Inferior parietal cortex (tissue), 1 donor: ENCODE data around the gene RSPO4.

Experiments
- DNase-seq: peaks from one replicate; pipeline ENCODE4 v3.0.0-alpha.2; 2016; ENCODE audit errors: extremely low spot score

RSPO4 gene

DNA sequence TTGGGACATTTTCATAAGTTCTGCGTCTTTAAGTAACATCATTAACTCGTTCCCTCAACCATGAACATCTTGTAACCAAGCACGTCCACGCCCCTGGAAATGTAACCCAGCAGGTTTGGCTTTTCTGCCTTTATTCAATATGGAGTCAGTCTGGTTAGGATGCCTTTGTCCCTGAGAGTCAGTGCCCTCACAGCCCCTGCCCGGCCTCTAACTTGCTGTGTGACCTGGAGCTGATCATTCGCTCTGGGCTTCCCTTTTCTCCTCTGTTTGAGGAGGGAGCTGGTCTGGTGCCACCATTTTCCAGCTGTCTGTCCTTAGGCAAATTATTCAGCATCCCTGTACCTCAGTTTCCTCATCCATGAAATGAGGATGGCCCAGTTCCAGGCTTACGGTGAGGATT, 59.5 kb downstream of the RSPO4 start:
- no peak for DNase-seq

DNA sequence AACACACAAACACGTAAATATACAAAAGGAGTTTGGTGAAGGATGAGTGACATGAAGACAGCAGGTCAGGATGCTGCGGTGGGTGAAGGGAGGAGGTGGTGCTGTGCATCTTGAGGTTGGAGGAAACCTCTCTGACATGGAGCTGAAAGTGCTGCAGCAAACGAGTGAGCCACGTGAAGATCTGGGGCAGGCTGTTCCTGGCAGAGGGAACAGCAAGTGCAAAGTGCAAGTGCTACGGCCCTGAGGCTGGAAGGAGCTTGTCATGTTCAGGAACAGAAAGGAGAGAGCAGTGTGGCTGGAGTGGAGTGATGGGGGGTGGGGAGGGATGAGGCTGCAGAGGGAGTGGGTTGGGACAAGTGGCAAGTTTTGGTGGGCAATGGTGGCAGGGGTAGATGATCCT, 61.2 kb downstream of the RSPO4 start:
- DNase-seq, result no peak

GRCh38 chr20:939606-940005, 62.5 kb downstream of the RSPO4 start:
- no peak for DNase-seq

GRCh38 chr20:934186-934840, 67.8 kb downstream of the RSPO4 start:
- no peak for DNase-seq

GRCh38 chr20:933029-933428, 69.1 kb downstream of the RSPO4 start:
- no peak for DNase-seq

DNA sequence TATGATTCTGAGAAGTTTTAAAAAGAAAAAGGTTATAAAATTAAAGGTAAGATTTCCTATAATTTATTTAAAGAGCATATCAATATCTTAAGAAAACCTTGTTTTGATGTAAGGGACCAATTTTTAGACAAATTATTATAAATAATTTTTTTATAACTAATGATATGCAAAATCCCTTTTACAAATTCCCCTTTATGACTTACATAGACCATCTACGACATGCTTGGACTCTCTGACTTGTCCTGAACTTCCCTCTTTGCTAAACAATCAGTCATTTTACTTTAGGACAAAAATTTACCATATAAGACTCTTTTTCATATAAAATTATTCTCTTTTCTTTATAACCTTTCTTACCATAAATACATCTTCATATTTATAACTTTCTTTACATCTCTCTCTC, 70.7 kb downstream of the RSPO4 start:
- DNase-seq, result no peak

- DNase-seq, result no peak
Observed at GRCh38 chr20:926670-927069, 75.4 kb downstream of the RSPO4 start.

DNA sequence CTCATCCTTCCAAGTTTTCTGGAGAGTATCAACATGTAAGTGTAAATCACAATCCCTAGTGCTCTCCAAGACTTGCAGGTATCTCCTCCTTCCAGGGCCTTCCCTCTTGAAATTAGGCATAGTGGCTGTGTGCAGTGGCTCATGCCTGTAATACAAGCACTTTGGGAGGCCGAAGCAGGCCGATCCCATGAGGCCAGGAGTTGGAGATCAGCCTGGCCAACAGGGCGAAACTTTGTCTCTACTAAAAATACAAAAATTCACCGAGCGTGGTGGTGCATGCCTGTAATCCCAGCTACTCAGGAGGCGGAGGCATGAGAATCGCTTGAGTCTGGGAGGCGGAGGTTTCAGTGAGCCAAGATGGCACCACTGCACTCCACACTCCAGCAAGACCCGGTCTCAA, 76.6 kb downstream of the RSPO4 start:
- DNase-seq, result no peak

DNA sequence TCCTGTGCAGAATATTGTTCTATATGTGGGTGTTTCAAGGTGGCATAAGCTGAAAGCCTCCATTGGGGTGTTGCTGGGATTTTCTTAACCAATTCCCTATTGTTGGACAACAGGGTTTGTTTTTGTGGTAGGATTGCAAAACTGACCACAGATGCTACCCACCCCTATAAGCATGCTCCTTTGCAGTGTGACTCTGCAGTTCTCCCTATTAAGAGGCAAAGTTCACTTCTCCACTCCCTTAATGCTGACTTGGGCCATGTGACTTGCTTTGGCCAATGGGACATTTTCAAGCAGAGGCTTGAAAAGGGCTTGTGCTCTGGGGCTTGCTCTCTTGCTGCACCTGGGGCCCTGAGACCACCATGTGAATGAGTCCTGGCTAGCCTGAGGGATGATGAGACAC, 77.5 kb downstream of the RSPO4 start:
- no peak for DNase-seq

DNA sequence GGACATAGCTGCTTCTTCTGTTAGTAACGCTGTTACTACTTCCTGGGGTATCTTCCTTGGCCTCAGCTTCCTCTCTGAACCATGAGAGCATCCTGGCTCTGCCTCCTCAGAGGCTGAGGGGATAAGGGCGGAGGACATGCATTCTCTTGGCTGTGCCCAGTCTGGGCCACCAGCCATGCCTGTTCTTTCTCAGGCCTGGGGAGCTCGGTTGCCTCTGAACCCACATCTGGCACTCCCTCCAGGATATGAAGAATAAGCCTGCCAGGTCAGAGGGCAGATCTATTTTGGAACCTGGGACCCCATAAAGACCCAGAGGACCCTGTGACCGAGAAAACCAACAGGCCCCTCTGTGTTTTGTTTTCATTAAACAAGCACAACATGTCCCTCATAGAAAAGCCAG, 79.3 kb downstream of the RSPO4 start:
- DNase-seq, result no peak

DNA sequence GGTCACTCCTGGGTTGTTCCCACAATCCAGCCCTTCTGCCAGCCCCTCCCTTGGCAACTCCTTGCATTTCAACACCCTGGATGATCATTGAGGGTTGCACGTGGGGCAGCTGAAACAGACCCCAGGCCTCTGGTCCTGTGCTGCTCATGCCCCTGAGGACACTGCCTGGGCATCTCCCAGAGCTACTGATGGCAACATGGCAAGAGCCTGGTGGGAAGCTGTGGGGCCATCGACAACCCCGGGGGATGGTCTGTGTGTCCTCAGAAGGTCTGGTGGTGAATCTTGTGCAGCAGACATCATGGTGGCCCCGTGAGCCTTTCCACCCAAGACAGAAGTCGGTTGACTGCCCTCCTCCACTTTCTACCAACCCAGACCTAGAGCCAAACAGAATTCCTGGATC, 81.0 kb downstream of the RSPO4 start:
- no peak for DNase-seq

- DNase-seq, result no peak
Observed at GRCh38 chr20:920311-920710, 81.8 kb downstream of the RSPO4 start.

DNA sequence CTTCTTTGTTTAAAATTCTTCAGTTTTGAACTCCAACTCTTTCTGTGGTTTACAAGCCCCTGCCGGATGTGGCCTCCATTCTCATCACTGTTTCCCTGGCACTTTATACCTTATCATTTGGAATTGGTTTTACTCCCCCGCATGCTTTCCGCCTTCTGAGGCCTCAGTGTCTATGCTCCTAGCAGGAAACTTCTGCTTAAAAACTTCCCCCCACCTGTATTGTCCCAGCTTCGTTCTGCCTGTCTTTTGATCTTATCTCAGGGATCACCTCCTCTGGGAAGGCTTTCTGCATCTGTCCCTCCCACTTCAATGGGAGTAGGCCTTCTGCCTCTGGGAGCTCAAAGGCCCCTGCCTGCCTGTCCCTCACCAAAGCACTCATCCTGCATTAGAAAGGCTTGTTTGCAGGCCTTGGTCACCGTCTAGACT, 82.6 kb downstream of the RSPO4 start:
- DNase-seq, result no peak

DNA sequence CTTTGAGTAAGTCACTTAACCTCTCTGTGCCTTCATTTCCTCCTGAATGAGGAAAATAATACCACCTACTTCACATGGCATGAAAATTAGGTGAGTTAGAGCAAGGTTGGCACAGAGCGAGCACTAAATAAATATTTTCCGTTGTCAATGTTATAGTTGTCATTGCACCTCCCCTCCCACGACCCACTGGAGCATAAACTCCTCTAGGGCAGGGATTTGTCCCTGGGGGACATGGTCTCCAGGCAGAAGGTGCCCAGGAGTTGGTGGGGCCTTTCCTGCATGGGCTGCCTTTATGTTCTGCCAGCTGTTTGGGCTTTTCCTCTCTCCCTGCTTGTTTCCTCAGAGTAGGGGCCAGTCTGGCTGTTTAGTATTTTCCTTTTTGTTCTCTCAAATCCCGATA, 84.7 kb downstream of the RSPO4 start:
- DNase-seq, result no peak

DNA sequence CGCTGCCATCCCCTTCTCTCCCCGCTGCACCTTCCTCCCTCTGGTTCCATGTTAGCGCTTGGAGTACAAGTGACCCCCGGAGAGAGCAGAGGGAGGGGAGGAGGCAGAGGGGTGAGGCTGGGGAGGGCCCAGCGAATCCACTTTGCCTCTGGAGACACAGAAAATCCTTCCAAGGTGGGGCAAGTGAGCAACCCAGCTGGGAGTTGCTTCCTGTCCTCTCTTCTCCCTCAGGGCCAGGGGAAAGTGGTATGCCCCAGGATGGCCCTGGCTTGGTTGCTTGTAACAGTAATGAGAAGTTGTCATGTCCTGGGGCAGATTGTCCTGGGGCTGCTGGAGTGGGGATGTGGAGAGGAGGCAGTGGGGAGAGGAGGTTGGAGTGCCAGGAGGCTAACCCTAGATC, 85.3 kb downstream of the RSPO4 start:
- no peak for DNase-seq

DNA sequence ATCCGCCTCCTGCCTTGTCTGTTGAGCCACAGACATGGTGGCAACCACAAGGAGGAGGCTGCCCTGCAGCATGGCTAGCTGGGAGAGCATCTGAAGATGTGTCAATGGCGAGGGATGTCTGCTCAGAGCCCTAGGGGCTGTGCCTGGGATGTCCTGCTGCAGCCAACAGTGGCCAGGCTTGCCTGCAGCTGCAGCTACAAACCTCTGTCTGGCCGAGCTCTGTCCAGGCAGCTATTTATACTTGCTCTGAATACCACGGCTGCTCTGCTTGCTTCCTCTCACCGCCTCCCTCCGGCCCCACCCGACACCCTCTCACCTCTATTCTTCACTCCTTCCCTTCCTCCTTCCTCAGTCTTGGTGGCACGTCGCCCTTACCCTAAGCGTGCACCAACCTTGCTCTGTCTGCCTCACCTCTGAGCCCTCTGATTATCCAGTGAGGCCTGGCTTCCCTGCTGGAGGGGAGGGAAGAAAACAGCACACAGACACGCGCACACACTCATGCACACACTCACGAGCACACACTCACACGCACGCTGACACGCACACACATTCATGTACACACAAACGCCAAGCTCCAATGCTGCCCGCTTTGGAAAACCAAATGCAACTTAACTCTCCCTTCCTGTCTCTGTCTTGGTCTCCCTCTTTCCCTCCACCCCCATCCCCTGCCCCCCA, 85.8 kb downstream of the RSPO4 start, which contains the start of gene ANGPT4:
TSS of gene ANGPT4 (minus strand) at position 210 of the 675 bp plus-strand sequence. CDS start at position 90, 120 bp downstream.
- no peak for DNase-seq

- DNase-seq, result no peak
Observed at GRCh38 chr20:914727-915498, 87.2 kb downstream of the RSPO4 start.

- no peak for DNase-seq
Observed at GRCh38 chr20:913306-913849, 88.7 kb downstream of the RSPO4 start.

- no peak for DNase-seq
Observed at GRCh38 chr20:911882-912600, 90.1 kb downstream of the RSPO4 start.

- DNase-seq, result no peak
Observed at GRCh38 chr20:910870-911770, 91.0 kb downstream of the RSPO4 start.
